Ovary (tissue), 3 donors: ENCODE measurements around the gene TAP1.

Experiments used
- EP300 ChIP-seq: sonication (generic); formaldehyde crosslinking; IDR thresholded peaks from one replicate; pipeline ENCODE4 v1.6.1; 2017; ENCODE audit warnings: antibody characterized with exemption
- POLR2A ChIP-seq: fragments of 450-650 bp; IDR thresholded peaks from one replicate; pipeline ENCODE4 v1.6.1; 2017; ENCODE audit warnings: antibody characterized with exemption, mild to moderate bottlenecking, moderate library complexity
- TF ChIP-seq, protein P1 (sequence below), 3 donors: fragments of 450-650 bp in 2 of 3; fragments of 200-600 bp in 1 of 3; IDR thresholded peaks; one replicate each; pipeline versions ENCODE4 v1.5.1 to v1.8.0; 2016 to 2022; ENCODE audit warnings: antibody characterized with exemption in 3 of 3, mild to moderate bottlenecking in 1 of 3
- donor health status: DM: no; HTN: no; CAD: no.

DNA sequence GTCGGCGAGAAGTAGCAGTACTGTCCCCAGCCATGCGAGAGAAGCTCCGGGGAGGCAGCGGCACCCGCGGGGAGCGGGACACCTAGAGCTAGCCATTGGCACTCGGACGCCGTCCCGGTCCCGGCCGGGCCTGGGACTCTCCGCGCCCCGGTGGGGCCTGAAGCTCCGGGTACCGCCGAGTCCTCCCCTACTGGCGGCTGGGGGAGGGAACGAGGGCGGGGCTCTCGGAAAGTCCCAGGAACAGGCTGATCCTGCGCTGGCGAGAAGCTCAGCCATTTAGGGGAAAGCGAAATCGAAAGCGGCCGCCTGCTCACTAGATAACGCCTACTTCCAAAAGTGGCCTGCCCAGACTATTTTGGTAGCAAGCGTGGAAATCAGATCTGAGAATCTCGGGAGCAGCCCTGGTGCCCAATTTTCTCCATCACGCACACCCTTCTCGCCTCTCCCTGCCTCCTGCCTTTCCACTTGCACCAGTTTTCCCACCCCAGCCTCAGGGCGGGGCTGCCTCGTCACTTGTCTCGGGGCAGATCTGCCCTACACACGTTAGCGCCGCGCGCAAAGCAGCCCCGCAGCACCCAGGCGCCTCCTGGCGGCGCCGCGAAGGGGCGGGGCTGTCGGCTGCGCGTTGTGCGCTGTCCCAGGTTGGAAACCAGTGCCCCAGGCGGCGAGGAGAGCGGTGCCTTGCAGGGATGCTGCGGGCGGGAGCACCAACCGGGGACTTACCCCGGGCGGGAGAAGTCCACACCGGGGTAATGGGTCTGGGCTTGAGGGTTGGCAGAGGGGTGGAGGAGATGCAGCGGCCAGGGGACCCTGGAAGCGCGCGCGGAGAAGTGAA lies at the start of gene TAP1, which contains the start of gene PSMB9:
- TF ChIP-seq, protein P1, sequence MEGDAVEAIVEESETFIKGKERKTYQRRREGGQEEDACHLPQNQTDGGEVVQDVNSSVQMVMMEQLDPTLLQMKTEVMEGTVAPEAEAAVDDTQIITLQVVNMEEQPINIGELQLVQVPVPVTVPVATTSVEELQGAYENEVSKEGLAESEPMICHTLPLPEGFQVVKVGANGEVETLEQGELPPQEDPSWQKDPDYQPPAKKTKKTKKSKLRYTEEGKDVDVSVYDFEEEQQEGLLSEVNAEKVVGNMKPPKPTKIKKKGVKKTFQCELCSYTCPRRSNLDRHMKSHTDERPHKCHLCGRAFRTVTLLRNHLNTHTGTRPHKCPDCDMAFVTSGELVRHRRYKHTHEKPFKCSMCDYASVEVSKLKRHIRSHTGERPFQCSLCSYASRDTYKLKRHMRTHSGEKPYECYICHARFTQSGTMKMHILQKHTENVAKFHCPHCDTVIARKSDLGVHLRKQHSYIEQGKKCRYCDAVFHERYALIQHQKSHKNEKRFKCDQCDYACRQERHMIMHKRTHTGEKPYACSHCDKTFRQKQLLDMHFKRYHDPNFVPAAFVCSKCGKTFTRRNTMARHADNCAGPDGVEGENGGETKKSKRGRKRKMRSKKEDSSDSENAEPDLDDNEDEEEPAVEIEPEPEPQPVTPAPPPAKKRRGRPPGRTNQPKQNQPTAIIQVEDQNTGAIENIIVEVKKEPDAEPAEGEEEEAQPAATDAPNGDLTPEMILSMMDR (IDR thresholded peaks at IDR 0.05) = peak; percentile 75 to 93 (median 91)
- peak; percentile 87 for TF ChIP-seq EP300
- TF ChIP-seq POLR2A = peak; percentile 92
